SK-N-SH treated with all-trans-retinoic acid at 6 μM for 48 hours (cell line): ENCODE results near the gene ISG20.
"Not testable (repeated sequence)": the region's sequence is repeated elsewhere in the genome, so short reads cannot be mapped to it uniquely, and the experiment has no call there.

Experiments used
- ATAC-seq: fragments of 200-7000 bp; cut with Tn5 transposase; 3 replicates; pipeline ENCODE4 v1.9.1; 2020; ENCODE audit warnings: mild to moderate bottlenecking, moderate library complexity
- ARNTL ChIP-seq: fragments of 450-650 bp; formaldehyde crosslinking; IDR thresholded peaks from 2 replicates; pipeline ENCODE4 v1.5.0; 2020; ENCODE audit warnings: low read depth, mild to moderate bottlenecking, moderate library complexity, borderline replicate concordance
- CSDC2 ChIP-seq: fragments of 250-450 bp; sonication (Bioruptor Pico); IDR thresholded peaks from 2 replicates; pipeline ENCODE4 v1.5.0; 2020; ENCODE audit warnings: mild to moderate bottlenecking, moderate library complexity
- ESRRG ChIP-seq: fragments of 250-450 bp; sonication (Bioruptor Pico); IDR thresholded peaks from 2 replicates; pipeline ENCODE4 v1.6.1; 2021; ENCODE audit warnings: mild to moderate bottlenecking
- GLIS3 ChIP-seq: fragments of 250-450 bp; sonication (Bioruptor Pico); IDR thresholded peaks from 2 replicates; pipeline ENCODE4 v1.5.0; 2020; ENCODE audit warnings: mild to moderate bottlenecking, moderate library complexity
- ISL1 ChIP-seq: fragments of 250-450 bp; sonication (Bioruptor Pico); IDR thresholded peaks from 2 replicates; pipeline ENCODE4 v2.1.2; 2022; ENCODE audit warnings: mild to moderate bottlenecking, moderate library complexity
- OSR1 ChIP-seq: fragments of 250-450 bp; sonication (Bioruptor Pico); IDR thresholded peaks from 2 replicates; pipeline ENCODE4 v1.8.0; 2022; ENCODE audit warnings: moderate library complexity, mild to moderate bottlenecking, inconsistent platforms
- PPARA ChIP-seq: fragments of 250-450 bp; sonication (Bioruptor Pico); IDR thresholded peaks from 2 replicates; pipeline ENCODE4 v1.5.0; 2020; ENCODE audit warnings: mild to moderate bottlenecking, borderline replicate concordance
- RARB ChIP-seq: fragments of 250-450 bp; sonication (Bioruptor Pico); IDR thresholded peaks from 2 replicates; pipeline ENCODE4 v1.8.0; 2021; ENCODE audit warnings: mild to moderate bottlenecking, moderate library complexity
- SNAI2 ChIP-seq: fragments of 250-450 bp; sonication (Bioruptor Pico); IDR thresholded peaks from 2 replicates; pipeline ENCODE4 v1.5.0; 2020; ENCODE audit warnings: mild to moderate bottlenecking, moderate library complexity
- TCF4 ChIP-seq: fragments of 250-450 bp; sonication (Bioruptor Pico); IDR thresholded peaks from 2 replicates; pipeline ENCODE4 v1.8.0; 2021; ENCODE audit warnings: mild to moderate bottlenecking, moderate library complexity, borderline replicate concordance
- TOX ChIP-seq: fragments of 250-450 bp; sonication (Bioruptor Pico); IDR thresholded peaks from 2 replicates; pipeline ENCODE4 v1.8.0; 2021; ENCODE audit warnings: mild to moderate bottlenecking, moderate library complexity, borderline replicate concordance
- ZC3H10 ChIP-seq: fragments of 250-450 bp; sonication (Bioruptor Pico); IDR thresholded peaks from 2 replicates; pipeline ENCODE4 v1.5.1; 2021; ENCODE audit warnings: mild to moderate bottlenecking, moderate library complexity
- ZFP3 ChIP-seq: fragments of 250-450 bp; sonication (Bioruptor Pico); IDR thresholded peaks from 2 replicates; pipeline ENCODE4 v1.5.0; 2020; ENCODE audit warnings: mild to moderate bottlenecking, moderate library complexity
- ZNF565 ChIP-seq: fragments of 450-650 bp; formaldehyde crosslinking; conservative IDR thresholded peaks from 2 replicates; pipeline ENCODE4 v1.5.0; 2020; ENCODE audit warnings: low read depth, mild to moderate bottlenecking, moderate library complexity
- ZNF70 ChIP-seq: fragments of 450-650 bp; formaldehyde crosslinking; IDR thresholded peaks from 2 replicates; pipeline ENCODE4 v1.5.0; 2020; ENCODE audit warnings: mild to moderate bottlenecking, moderate library complexity
- ZNF8 ChIP-seq: fragments of 450-650 bp; formaldehyde crosslinking; IDR thresholded peaks from 2 replicates; pipeline ENCODE4 v1.5.0; 2020; ENCODE audit warnings: mild to moderate bottlenecking, moderate library complexity
- TF ChIP-seq, protein P1 (sequence below): fragments of 250-450 bp; sonication (Bioruptor Pico); IDR thresholded peaks from 2 replicates; pipeline ENCODE4 v1.5.1; 2021; ENCODE audit warnings: mild to moderate bottlenecking, moderate library complexity
- TF ChIP-seq, protein P2 (sequence below): fragments of 250-450 bp; sonication (Bioruptor Pico); IDR thresholded peaks from 2 replicates; pipeline ENCODE4 v1.8.0; 2021; ENCODE audit warnings: low read depth, mild to moderate bottlenecking, moderate library complexity, borderline replicate concordance
- TF ChIP-seq, protein P3 (sequence below): fragments of 250-450 bp; sonication (Bioruptor Pico); IDR thresholded peaks from 2 replicates; pipeline ENCODE4 v1.5.1; 2020; ENCODE audit warnings: low read depth, mild to moderate bottlenecking, moderate library complexity
- TF ChIP-seq, protein P4 (sequence below): fragments of 250-450 bp; sonication (Bioruptor Pico); IDR thresholded peaks from 2 replicates; pipeline ENCODE4 v1.8.0; 2020; ENCODE audit warnings: mild to moderate bottlenecking, moderate library complexity, borderline replicate concordance
- TF ChIP-seq, protein P5 (sequence below): fragments of 250-450 bp; sonication (Bioruptor Pico); IDR thresholded peaks from 2 replicates; pipeline ENCODE4 v1.5.0; 2020; ENCODE audit warnings: mild to moderate bottlenecking, moderate library complexity

Gene ISG20

DNA sequence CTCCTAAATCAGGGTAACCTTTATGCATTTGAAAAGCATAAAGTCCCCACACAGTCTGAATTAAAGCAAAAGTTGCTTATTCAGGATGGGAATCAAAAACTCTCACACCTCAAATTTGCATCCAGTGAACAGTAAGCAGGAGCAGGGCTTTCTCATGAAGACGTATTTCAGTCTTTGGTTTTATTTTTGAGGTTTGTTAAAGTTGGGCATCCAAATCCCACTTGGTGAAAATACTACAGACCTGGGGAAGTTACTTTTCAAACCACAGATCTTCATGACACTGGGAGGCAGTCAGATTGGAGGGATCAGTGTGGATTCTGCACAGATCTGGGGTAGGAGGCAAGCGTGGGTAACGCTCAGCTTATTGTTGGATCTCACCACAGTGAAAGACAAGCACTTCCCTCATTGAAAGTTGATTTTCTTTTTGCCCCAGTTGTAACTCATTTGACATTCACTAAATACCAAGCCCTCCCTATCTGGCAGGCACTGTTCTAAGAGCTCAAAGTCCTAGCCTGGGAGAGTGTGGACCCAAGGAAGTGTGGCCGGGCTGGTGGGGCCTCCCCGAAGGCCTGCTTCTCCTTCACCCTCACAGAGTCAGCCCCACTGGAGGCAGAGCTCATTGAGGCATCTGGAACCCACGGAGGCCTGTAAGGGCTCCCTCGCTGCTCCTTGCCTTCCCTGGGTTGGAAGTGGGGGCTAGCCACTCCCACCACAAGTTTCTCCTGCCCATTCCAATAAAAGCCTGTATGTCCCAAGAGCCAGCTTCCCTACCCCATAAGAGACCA lies 783 bp upstream of the ISG20 start (continued):
- TF ChIP-seq ISL1, result no peak

DNA sequence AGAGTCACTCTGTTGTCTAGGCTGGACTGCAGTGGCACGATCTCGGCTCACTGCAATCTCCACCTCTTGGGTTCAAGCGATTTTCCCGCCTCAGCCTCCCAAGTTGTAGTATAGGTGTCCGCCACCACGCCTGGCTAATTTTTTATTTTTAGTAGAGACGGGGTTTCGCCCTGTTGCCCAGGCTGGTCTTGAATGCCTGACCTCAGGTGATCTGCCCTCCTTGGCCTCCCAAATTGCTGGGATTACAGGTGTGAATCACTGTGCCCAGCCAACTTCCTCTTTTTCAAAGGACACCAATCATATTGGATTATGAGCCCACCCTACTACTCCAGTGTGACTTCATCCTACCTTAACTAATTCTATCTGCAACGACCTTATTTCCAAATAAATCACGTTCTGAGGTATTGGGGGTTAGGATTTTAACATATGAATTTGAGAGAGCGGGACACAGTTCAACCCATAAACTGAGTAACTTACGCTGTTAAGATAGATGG lies 3.2 kb downstream of the ISG20 start:
- no peak for ATAC-seq
- TF ChIP-seq, protein P1, sequence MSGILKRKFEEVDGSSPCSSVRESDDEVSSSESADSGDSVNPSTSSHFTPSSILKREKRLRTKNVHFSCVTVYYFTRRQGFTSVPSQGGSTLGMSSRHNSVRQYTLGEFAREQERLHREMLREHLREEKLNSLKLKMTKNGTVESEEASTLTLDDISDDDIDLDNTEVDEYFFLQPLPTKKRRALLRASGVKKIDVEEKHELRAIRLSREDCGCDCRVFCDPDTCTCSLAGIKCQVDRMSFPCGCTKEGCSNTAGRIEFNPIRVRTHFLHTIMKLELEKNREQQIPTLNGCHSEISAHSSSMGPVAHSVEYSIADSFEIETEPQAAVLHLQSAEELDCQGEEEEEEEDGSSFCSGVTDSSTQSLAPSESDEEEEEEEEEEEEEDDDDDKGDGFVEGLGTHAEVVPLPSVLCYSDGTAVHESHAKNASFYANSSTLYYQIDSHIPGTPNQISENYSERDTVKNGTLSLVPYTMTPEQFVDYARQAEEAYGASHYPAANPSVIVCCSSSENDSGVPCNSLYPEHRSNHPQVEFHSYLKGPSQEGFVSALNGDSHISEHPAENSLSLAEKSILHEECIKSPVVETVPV (CRISPR knock-in tag), result no peak
- no peak for TF ChIP-seq SNAI2
- no peak for TF ChIP-seq TCF4 (CRISPR knock-in tag)
- TF ChIP-seq, protein P2, sequence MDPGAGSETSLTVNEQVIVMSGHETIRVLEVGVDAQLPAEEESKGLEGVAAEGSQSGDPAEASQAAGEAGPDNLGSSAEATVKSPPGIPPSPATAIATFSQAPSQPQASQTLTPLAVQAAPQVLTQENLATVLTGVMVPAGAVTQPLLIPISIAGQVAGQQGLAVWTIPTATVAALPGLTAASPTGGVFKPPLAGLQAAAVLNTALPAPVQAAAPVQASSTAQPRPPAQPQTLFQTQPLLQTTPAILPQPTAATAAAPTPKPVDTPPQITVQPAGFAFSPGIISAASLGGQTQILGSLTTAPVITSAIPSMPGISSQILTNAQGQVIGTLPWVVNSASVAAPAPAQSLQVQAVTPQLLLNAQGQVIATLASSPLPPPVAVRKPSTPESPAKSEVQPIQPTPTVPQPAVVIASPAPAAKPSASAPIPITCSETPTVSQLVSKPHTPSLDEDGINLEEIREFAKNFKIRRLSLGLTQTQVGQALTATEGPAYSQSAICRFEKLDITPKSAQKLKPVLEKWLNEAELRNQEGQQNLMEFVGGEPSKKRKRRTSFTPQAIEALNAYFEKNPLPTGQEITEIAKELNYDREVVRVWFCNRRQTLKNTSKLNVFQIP, result no peak
- no peak for TF ChIP-seq ESRRG (CRISPR knock-in tag)
- TF ChIP-seq RARB (CRISPR knock-in tag), result no peak
- no peak for TF ChIP-seq ISL1
- no peak for TF ChIP-seq GLIS3
- TF ChIP-seq CSDC2 (CRISPR knock-in tag), result no peak
- no peak for TF ChIP-seq ZNF565
- TF ChIP-seq PPARA (CRISPR knock-in tag), result no peak
- no peak for TF ChIP-seq TOX (CRISPR knock-in tag)
- TF ChIP-seq ZFP3 (CRISPR knock-in tag), result no peak
- no peak for TF ChIP-seq OSR1 (CRISPR knock-in tag)
- TF ChIP-seq ARNTL, result no peak
- TF ChIP-seq ZC3H10 (CRISPR knock-in tag), result no peak
- TF ChIP-seq ZNF8 (CRISPR knock-in tag), result no peak
- TF ChIP-seq, protein P3, sequence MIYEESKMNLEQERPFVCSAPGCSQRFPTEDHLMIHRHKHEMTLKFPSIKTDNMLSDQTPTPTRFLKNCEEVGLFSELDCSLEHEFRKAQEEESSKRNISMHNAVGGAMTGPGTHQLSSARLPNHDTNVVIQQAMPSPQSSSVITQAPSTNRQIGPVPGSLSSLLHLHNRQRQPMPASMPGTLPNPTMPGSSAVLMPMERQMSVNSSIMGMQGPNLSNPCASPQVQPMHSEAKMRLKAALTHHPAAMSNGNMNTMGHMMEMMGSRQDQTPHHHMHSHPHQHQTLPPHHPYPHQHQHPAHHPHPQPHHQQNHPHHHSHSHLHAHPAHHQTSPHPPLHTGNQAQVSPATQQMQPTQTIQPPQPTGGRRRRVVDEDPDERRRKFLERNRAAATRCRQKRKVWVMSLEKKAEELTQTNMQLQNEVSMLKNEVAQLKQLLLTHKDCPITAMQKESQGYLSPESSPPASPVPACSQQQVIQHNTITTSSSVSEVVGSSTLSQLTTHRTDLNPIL (CRISPR knock-in tag), result no peak
- TF ChIP-seq, protein P4, sequence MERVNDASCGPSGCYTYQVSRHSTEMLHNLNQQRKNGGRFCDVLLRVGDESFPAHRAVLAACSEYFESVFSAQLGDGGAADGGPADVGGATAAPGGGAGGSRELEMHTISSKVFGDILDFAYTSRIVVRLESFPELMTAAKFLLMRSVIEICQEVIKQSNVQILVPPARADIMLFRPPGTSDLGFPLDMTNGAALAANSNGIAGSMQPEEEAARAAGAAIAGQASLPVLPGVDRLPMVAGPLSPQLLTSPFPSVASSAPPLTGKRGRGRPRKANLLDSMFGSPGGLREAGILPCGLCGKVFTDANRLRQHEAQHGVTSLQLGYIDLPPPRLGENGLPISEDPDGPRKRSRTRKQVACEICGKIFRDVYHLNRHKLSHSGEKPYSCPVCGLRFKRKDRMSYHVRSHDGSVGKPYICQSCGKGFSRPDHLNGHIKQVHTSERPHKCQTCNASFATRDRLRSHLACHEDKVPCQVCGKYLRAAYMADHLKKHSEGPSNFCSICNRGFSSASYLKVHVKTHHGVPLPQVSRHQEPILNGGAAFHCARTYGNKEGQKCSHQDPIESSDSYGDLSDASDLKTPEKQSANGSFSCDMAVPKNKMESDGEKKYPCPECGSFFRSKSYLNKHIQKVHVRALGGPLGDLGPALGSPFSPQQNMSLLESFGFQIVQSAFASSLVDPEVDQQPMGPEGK, result no peak
- TF ChIP-seq, protein P5, sequence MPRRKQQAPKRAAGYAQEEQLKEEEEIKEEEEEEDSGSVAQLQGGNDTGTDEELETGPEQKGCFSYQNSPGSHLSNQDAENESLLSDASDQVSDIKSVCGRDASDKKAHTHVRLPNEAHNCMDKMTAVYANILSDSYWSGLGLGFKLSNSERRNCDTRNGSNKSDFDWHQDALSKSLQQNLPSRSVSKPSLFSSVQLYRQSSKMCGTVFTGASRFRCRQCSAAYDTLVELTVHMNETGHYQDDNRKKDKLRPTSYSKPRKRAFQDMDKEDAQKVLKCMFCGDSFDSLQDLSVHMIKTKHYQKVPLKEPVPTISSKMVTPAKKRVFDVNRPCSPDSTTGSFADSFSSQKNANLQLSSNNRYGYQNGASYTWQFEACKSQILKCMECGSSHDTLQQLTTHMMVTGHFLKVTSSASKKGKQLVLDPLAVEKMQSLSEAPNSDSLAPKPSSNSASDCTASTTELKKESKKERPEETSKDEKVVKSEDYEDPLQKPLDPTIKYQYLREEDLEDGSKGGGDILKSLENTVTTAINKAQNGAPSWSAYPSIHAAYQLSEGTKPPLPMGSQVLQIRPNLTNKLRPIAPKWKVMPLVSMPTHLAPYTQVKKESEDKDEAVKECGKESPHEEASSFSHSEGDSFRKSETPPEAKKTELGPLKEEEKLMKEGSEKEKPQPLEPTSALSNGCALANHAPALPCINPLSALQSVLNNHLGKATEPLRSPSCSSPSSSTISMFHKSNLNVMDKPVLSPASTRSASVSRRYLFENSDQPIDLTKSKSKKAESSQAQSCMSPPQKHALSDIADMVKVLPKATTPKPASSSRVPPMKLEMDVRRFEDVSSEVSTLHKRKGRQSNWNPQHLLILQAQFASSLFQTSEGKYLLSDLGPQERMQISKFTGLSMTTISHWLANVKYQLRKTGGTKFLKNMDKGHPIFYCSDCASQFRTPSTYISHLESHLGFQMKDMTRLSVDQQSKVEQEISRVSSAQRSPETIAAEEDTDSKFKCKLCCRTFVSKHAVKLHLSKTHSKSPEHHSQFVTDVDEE (CRISPR knock-in tag), result no peak
- TF ChIP-seq, all 23 proteins: peak for 0

DNA sequence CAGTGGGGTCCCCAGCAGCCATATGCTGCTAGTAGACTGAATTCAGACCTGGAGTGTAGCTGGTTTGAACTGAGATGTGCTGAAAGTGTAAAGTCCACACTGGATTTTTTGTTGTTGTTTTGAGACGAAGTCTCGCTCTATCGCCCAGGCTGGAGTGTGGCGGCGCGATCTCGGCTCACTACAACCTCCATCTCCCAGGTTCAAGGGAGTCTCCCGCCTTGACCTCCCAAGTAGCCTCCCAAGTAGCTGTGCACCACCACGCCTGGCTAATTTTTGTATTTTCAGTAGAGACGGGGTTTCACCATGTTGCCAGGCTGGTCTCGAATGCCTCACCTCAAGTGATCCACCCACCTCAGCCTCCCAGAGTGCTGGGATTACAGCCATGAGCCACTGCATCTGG lies 3.7 kb downstream of the ISG20 start:
- not testable (repeated sequence) for ATAC-seq

DNA sequence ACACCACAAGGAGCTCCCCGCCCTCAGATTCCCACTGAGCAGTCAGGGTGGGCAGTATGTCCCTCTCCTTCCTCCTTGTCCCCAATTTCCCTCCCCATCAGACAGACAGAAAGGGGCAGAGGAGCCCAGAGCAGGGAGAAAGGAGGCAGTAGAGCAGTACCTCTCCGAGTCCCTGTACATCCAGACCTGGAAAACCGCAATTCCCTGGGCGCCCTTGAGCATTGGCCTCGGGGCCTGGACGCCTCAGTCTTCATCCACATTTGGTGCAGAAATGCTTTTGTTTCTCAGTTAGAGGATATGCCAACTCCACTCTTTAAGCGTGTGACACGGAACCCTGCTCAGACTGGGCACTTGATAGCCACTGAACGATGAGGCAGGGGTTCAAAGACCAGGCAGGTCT lies 5.9 kb downstream of the ISG20 start:
- ATAC-seq, result no peak
- TF ChIP-seq, protein P2, result no peak
- no peak for TF ChIP-seq TOX (CRISPR knock-in tag)
- TF ChIP-seq, protein P3 (CRISPR knock-in tag), result no peak
- TF ChIP-seq, protein P5 (CRISPR knock-in tag), result no peak
- TF ChIP-seq ZNF8 (CRISPR knock-in tag), result no peak
- no peak for TF ChIP-seq ZNF70
- TF ChIP-seq OSR1 (CRISPR knock-in tag), result no peak
- TF ChIP-seq ESRRG (CRISPR knock-in tag), result no peak
- no peak for TF ChIP-seq ISL1
